Brain microvascular endothelial cell (primary cell): ENCODE measurements around the gene ARG2.

Experiments
- DNase-seq: peaks from one replicate; pipeline ENCODE4 v3.0.0-alpha.2; 2020
- H3K27ac ChIP-seq: fragments of 250-450 bp; sonication (Bioruptor Pico); 2 replicates; pipeline ENCODE4 v1.5.1; 2020; ENCODE audit warnings: mild to moderate bottlenecking, moderate library complexity
- H3K27me3 ChIP-seq: fragments of 250-450 bp; sonication (Bioruptor Pico); replicated peaks from 2 replicates; pipeline ENCODE4 v1.5.1; 2020; ENCODE audit warnings: mild to moderate bottlenecking
- H3K36me3 ChIP-seq: fragments of 250-450 bp; sonication (Bioruptor Pico); replicated peaks from 2 replicates; pipeline ENCODE4 v1.5.1; 2020; ENCODE audit warnings: mild to moderate bottlenecking
- H3K4me3 ChIP-seq: 2 replicates; pipeline ENCODE4 v1.5.1; 2011; ENCODE audit warnings: low read depth, mild to moderate bottlenecking, control low read depth, low read length, moderate library complexity
- CTCF ChIP-seq: IDR thresholded peaks from 2 replicates; pipeline ENCODE4 v1.5.1; 2011; ENCODE audit warnings: low read depth, mild to moderate bottlenecking, moderate library complexity, low read length, control low read depth, inconsistent platforms; ENCODE audit errors: missing control alignments
- in situ Hi-C: cut with HindIII; loops from 2 replicates; pipeline ENCODE4 v1.10.0; 2017; ENCODE audit warnings: low sequenced_read_pairs, low pct_ligation_motif_present

Gene ARG2

GRCh38 chr14:67636361-67636919 is 16.7 kb downstream of the ARG2 start:
- no peak for TF ChIP-seq CTCF
- no peak for DNase-seq

GRCh38 chr14:67638642-67639041 is 18.9 kb downstream of the ARG2 start:
- TF ChIP-seq CTCF, result no peak
- Histone ChIP-seq H3K36me3 (no peaks in the 10 kb centered on the region), H3K27me3 (no peaks in the 10 kb centered on the region), H3K4me3 (no peak overlapping the region), H3K27ac (no peak overlapping the region)
- no peak for DNase-seq
- in situ Hi-C loops, result no loop called here

More at GRCh38 chr14:67636361-67636919, 16.7 kb downstream of the ARG2 start:
- Histone ChIP-seq H3K27ac (no peak overlapping the region), H3K4me3 (no peak overlapping the region), H3K27me3 (no peaks in the 10 kb centered on the region), H3K36me3 (no peaks in the 10 kb centered on the region)
- in situ Hi-C loops, result no loop called here

GRCh38 chr14:67641480-67641879 is 21.8 kb downstream of the ARG2 start:
- H3K27ac ChIP-seq, result no peak overlapping the region
- DNase-seq, result no peak
- H3K27me3 ChIP-seq, result no peaks in the 10 kb centered on the region
- in situ Hi-C loops, result no loop called here
- peaks cover 2% of the 10 kb centered on the region for H3K36me3 ChIP-seq
- no peak overlapping the region for H3K4me3 ChIP-seq
- no peak for TF ChIP-seq CTCF

GRCh38 chr14:67641902-67642749 is 22.4 kb downstream of the ARG2 start:
- Histone ChIP-seq H3K27ac (no peak overlapping the region), H3K27me3 (no peaks in the 10 kb centered on the region), H3K4me3 (no peak overlapping the region), H3K36me3 (peaks cover 5% of the 10 kb centered on the region)
- no peak for TF ChIP-seq CTCF
- DNase-seq, result no peak
- in situ Hi-C loops, result no loop called here

- Histone ChIP-seq H3K4me3 (no peak overlapping the region), H3K27me3 (no peaks in the 10 kb centered on the region), H3K27ac (no peak overlapping the region), H3K36me3 (peaks cover 6% of the 10 kb centered on the region)
- DNase-seq, result no peak
- in situ Hi-C loops, result no loop called here
- TF ChIP-seq CTCF, result no peak
These were observed 24.0 kb downstream of the ARG2 start for GRCh38 chr14:67643713-67644112.
